Measurements from ENCODE around the gene KAT2B.

Gene KAT2B

DNA sequence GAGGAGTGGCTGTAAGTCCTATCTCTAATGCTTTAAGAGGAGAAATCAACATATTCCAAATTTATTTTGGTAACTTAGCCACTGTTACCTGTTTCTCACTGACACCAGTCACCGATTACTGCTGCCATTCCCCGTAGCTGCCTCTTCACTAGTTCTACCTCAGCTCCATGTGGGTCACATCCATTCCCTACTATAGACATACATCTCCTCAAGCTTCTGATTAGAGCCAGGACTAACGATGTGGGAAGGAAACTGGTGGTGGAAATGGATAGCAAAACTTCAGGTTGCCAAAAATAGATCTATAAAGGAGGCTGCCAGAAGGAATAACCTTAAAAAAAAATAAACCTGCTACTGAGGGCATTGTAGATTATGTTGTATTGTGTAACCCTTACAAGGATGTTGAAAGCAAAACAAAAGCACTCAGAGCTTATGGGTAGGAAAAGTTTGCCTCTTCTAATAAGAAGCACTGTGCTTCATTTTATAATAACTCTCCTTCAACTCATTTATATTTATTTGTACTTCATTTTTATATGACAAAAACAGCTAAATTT is 56.0 kb downstream of the KAT2B start:
- no CpG with 5 or more reads among the region's 3 CpGs for WGBS (ENCODE audit: extremely low coverage, insufficient coverage, low lambda C conversion rate)
- no peak overlapping the region for H2BK15ac ChIP-seq (replicated peaks; ENCODE audit: low read depth)

DNA sequence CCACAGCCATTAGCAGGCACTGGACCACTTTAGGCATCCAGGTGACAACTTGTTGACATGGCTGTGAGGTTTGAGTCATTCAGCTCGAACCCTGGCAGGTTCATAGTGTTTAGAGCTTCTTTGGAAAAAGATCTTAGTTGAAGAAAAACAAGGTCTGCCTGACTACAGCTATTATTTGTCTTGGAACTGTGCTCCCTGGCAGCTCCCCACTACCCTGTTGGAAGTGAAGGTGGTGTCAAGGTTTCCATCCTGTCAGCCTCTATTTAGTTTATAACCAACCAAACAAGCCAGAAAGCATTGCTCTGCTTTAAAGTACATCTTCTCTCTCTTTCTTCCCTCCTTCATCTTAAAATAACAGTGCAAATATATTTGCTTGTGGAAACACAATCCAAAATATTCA is 56.8 kb downstream of the KAT2B start:
- WGBS (ENCODE audit: extremely low coverage, insufficient coverage, low lambda C conversion rate) = no CpG with 5 or more reads among the region's 1 CpG

More for the DNA sequence above, 56.0 kb downstream of the KAT2B start:
- no peak overlapping the region for H3K4me2 ChIP-seq (ENCODE audit: low read length)
- no peak overlapping the region for H3K56ac ChIP-seq (ENCODE audit: low read length)
- H2BK5ac ChIP-seq (ENCODE audit: low read length) = no peak overlapping the region
- H3K4me1 ChIP-seq (ENCODE audit: control insufficient read depth, low read depth, low read length) = no peaks in the 10 kb centered on the region
- H3K18ac ChIP-seq (ENCODE audit: low read length) = no peak overlapping the region
- no peak for DNase-seq
- no peaks in the 10 kb centered on the region for H3K36me3 ChIP-seq (ENCODE audit: control insufficient read depth, insufficient read depth, low read length)
- no peak overlapping the region for H2AK5ac ChIP-seq (ENCODE audit: low read length)
- no peak overlapping the region for H3K23ac ChIP-seq (ENCODE audit: low read length)
- H3K27me3 ChIP-seq (ENCODE audit: insufficient read depth, low read length, poor library complexity) = no peaks in the 10 kb centered on the region
- H3K27ac ChIP-seq (ENCODE audit: low read depth, low read length) = no peak overlapping the region
- H3K4ac ChIP-seq (ENCODE audit: low read depth, low read length) = no peak overlapping the region
- no peak overlapping the region for H3K4me3 ChIP-seq (ENCODE audit: low read length)
- H4K8ac ChIP-seq (ENCODE audit: low read depth, low read length) = no peak overlapping the region
- H2BK120ac ChIP-seq (ENCODE audit: low read depth, low read length) = no peak overlapping the region
- H3K9ac ChIP-seq (ENCODE audit: low read length) = no peak overlapping the region
- H3K79me1 ChIP-seq (ENCODE audit: low read length) = no peaks in the 10 kb centered on the region
- no peak overlapping the region for H4K5ac ChIP-seq (ENCODE audit: low read length)
- no peaks in the 10 kb centered on the region for H3K79me2 ChIP-seq (ENCODE audit: control insufficient read depth, insufficient read depth, low read length)

DNA sequence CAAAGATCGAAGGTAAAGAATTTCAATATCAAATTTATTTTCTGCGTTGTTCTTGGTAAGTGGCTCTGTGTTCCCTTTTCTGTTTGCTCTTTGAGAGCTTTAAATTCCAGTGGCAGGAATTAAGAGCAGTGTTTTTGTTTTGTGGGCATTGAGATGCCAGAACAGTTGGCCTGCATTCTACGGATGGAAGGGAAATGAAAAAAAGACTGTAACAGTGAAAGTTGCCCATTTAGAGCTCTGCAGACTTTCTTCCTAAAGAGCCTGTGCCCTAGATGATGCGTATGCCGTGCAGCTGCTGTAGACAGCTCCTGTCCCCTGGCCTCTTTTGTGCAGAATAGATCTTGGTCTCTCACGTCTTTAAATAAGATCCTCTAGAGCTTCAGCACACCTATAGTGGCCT is 58.8 kb downstream of the KAT2B start:
- Histone ChIP-seq H3K27ac (ENCODE audit: low read depth, low read length) (no peak overlapping the region), H4K8ac (ENCODE audit: low read depth, low read length) (no peak overlapping the region), H2BK120ac (ENCODE audit: low read depth, low read length) (no peak overlapping the region), H2AK5ac (ENCODE audit: low read length) (no peak overlapping the region), H3K4me1 (ENCODE audit: control insufficient read depth, low read depth, low read length) (no peaks in the 10 kb centered on the region), H4K5ac (ENCODE audit: low read length) (no peak overlapping the region), H2BK15ac (replicated peaks; ENCODE audit: low read depth) (no peak overlapping the region), H3K4me3 (ENCODE audit: low read length) (no peak overlapping the region), H3K23ac (ENCODE audit: low read length) (no peak overlapping the region), H3K4me2 (ENCODE audit: low read length) (no peak overlapping the region), H3K79me2 (ENCODE audit: control insufficient read depth, insufficient read depth, low read length) (no peaks in the 10 kb centered on the region), H3K27me3 (ENCODE audit: insufficient read depth, low read length, poor library complexity) (no peaks in the 10 kb centered on the region), H3K36me3 (ENCODE audit: control insufficient read depth, insufficient read depth, low read length) (no peaks in the 10 kb centered on the region), H3K9ac (ENCODE audit: low read length) (no peak overlapping the region), H3K56ac (ENCODE audit: low read length) (no peak overlapping the region), H3K79me1 (ENCODE audit: low read length) (no peaks in the 10 kb centered on the region), H3K18ac (ENCODE audit: low read length) (no peak overlapping the region), H2BK5ac (ENCODE audit: low read length) (no peak overlapping the region), H3K4ac (ENCODE audit: low read depth, low read length) (no peak overlapping the region)
- WGBS (ENCODE audit: extremely low coverage, insufficient coverage, low lambda C conversion rate) = no CpG with 5 or more reads among the region's 6 CpGs
- no peak for DNase-seq

More for the DNA sequence above, 56.8 kb downstream of the KAT2B start:
- Histone ChIP-seq H2BK120ac (ENCODE audit: low read depth, low read length) (no peak overlapping the region), H3K4ac (ENCODE audit: low read depth, low read length) (no peak overlapping the region), H4K8ac (ENCODE audit: low read depth, low read length) (no peak overlapping the region), H3K79me2 (ENCODE audit: control insufficient read depth, insufficient read depth, low read length) (no peaks in the 10 kb centered on the region), H3K4me1 (ENCODE audit: control insufficient read depth, low read depth, low read length) (no peaks in the 10 kb centered on the region), H2BK15ac (replicated peaks; ENCODE audit: low read depth) (no peak overlapping the region), H3K18ac (ENCODE audit: low read length) (no peak overlapping the region), H3K27me3 (ENCODE audit: insufficient read depth, low read length, poor library complexity) (no peaks in the 10 kb centered on the region), H3K79me1 (ENCODE audit: low read length) (no peaks in the 10 kb centered on the region), H3K27ac (ENCODE audit: low read depth, low read length) (no peak overlapping the region), H3K56ac (ENCODE audit: low read length) (no peak overlapping the region), H2BK5ac (ENCODE audit: low read length) (no peak overlapping the region), H4K5ac (ENCODE audit: low read length) (no peak overlapping the region), H3K9ac (ENCODE audit: low read length) (no peak overlapping the region), H2AK5ac (ENCODE audit: low read length) (no peak overlapping the region), H3K4me3 (ENCODE audit: low read length) (no peak overlapping the region), H3K4me2 (ENCODE audit: low read length) (no peak overlapping the region), H3K23ac (ENCODE audit: low read length) (no peak overlapping the region), H3K36me3 (ENCODE audit: control insufficient read depth, insufficient read depth, low read length) (no peaks in the 10 kb centered on the region)
- DNase-seq = no peak

DNA sequence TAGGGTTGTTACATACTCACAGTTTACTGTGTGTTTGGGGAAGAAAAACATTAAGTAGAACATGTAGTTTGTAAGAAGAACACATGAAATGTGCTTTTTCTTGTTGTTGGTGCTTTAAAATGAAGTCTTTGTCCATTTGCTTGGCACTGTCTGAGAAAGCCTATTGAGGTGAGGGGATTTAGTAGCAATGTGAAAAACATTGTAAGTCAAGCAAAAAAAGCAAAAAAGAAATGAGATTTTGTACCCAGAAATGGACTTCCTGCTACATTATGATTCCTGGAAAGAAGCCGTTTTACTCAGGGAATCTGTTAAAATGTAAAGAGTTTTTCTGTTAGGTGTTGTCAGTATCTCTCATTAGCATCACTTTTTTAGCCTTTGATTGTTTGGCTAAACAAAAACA is 59.9 kb downstream of the KAT2B start:
- H3K27me3 ChIP-seq (ENCODE audit: insufficient read depth, low read length, poor library complexity) = no peaks in the 10 kb centered on the region
- H4K8ac ChIP-seq (ENCODE audit: low read depth, low read length) = no peak overlapping the region
- H3K4me2 ChIP-seq (ENCODE audit: low read length) = no peak overlapping the region
- no peaks in the 10 kb centered on the region for H3K4me1 ChIP-seq (ENCODE audit: control insufficient read depth, low read depth, low read length)
- no peak overlapping the region for H2BK120ac ChIP-seq (ENCODE audit: low read depth, low read length)
- no peak overlapping the region for H2AK5ac ChIP-seq (ENCODE audit: low read length)
- no peaks in the 10 kb centered on the region for H3K79me1 ChIP-seq (ENCODE audit: low read length)
- no peak overlapping the region for H3K23ac ChIP-seq (ENCODE audit: low read length)
- H3K36me3 ChIP-seq (ENCODE audit: control insufficient read depth, insufficient read depth, low read length) = no peaks in the 10 kb centered on the region
- H3K79me2 ChIP-seq (ENCODE audit: control insufficient read depth, insufficient read depth, low read length) = no peaks in the 10 kb centered on the region
- no CpG with 5 or more reads among the region's 1 CpG for WGBS (ENCODE audit: extremely low coverage, insufficient coverage, low lambda C conversion rate)
- H2BK15ac ChIP-seq (replicated peaks; ENCODE audit: low read depth) = no peak overlapping the region
- H3K4me3 ChIP-seq (ENCODE audit: low read length) = no peak overlapping the region
- no peak overlapping the region for H3K56ac ChIP-seq (ENCODE audit: low read length)
- no peak overlapping the region for H2BK5ac ChIP-seq (ENCODE audit: low read length)
- no peak for DNase-seq
- no peak overlapping the region for H3K18ac ChIP-seq (ENCODE audit: low read length)
- H3K27ac ChIP-seq (ENCODE audit: low read depth, low read length) = no peak overlapping the region
- H3K4ac ChIP-seq (ENCODE audit: low read depth, low read length) = no peak overlapping the region
- no peak overlapping the region for H4K5ac ChIP-seq (ENCODE audit: low read length)
- no peak overlapping the region for H3K9ac ChIP-seq (ENCODE audit: low read length)

DNA sequence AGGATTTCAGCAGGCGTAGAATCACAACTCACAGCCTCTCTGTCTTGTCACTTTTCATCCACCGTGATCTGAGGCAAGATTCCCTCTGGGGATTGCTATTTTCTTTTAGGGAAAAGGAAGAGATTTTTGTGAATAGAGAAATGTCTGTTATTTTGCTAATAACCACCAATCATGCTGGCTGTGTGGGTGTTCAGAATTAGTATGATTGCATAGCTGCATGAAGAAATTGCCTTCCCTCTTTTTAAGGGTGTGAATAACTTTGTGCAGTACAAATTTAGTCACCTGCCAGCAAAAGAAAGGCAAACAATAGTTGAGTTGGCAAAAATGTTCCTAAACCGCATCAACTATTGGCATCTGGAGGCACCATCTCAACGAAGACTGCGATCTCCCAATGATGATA is 60.8 kb downstream of the KAT2B start:
- Histone ChIP-seq H3K79me1 (ENCODE audit: low read length) (no peaks in the 10 kb centered on the region), H3K56ac (ENCODE audit: low read length) (no peak overlapping the region), H2BK15ac (replicated peaks; ENCODE audit: low read depth) (no peak overlapping the region), H3K36me3 (ENCODE audit: control insufficient read depth, insufficient read depth, low read length) (no peaks in the 10 kb centered on the region), H3K79me2 (ENCODE audit: control insufficient read depth, insufficient read depth, low read length) (no peaks in the 10 kb centered on the region), H3K23ac (ENCODE audit: low read length) (no peak overlapping the region), H3K27ac (ENCODE audit: low read depth, low read length) (no peak overlapping the region), H3K4ac (ENCODE audit: low read depth, low read length) (no peak overlapping the region), H2AK5ac (ENCODE audit: low read length) (no peak overlapping the region), H2BK120ac (ENCODE audit: low read depth, low read length) (no peak overlapping the region), H3K9ac (ENCODE audit: low read length) (no peak overlapping the region), H3K4me2 (ENCODE audit: low read length) (no peak overlapping the region), H3K18ac (ENCODE audit: low read length) (no peak overlapping the region), H4K8ac (ENCODE audit: low read depth, low read length) (no peak overlapping the region), H3K4me1 (ENCODE audit: control insufficient read depth, low read depth, low read length) (no peaks in the 10 kb centered on the region), H4K5ac (ENCODE audit: low read length) (no peak overlapping the region), H3K27me3 (ENCODE audit: insufficient read depth, low read length, poor library complexity) (no peaks in the 10 kb centered on the region), H2BK5ac (ENCODE audit: low read length) (no peak overlapping the region), H3K4me3 (ENCODE audit: low read length) (no peak overlapping the region)
- DNase-seq = no peak
- WGBS (ENCODE audit: extremely low coverage, insufficient coverage, low lambda C conversion rate) = no CpG with 5 or more reads among the region's 5 CpGs

DNA sequence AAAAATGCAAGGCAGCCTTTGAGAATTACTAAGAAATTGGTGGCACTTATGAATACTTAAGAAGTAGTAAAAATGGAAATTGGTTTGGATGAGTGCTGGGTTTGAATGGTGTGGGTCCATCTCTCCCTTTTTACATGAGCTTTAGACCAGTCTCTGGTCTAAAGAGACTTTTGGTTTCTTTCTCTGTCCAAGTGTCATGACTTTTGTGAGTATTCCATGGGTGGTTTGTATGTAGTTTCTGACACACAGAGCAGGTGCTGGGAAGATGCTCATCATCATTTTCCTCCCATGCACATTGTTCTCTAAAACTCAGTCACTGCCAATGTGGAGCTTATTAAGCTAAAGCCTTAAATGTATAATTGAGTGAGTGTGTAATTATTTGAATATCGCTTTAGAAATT is 63.5 kb downstream of the KAT2B start:
- Histone ChIP-seq H3K27ac (ENCODE audit: low read depth, low read length) (no peak overlapping the region), H3K23ac (ENCODE audit: low read length) (no peak overlapping the region), H2BK15ac (replicated peaks; ENCODE audit: low read depth) (no peak overlapping the region), H3K27me3 (ENCODE audit: insufficient read depth, low read length, poor library complexity) (no peaks in the 10 kb centered on the region), H2BK120ac (ENCODE audit: low read depth, low read length) (no peak overlapping the region), H3K36me3 (ENCODE audit: control insufficient read depth, insufficient read depth, low read length) (no peaks in the 10 kb centered on the region), H3K56ac (ENCODE audit: low read length) (no peak overlapping the region), H2BK5ac (ENCODE audit: low read length) (no peak overlapping the region), H4K8ac (ENCODE audit: low read depth, low read length) (no peak overlapping the region), H2AK5ac (ENCODE audit: low read length) (no peak overlapping the region), H3K79me2 (ENCODE audit: control insufficient read depth, insufficient read depth, low read length) (no peaks in the 10 kb centered on the region), H3K4me1 (ENCODE audit: control insufficient read depth, low read depth, low read length) (no peaks in the 10 kb centered on the region), H3K4me3 (ENCODE audit: low read length) (no peak overlapping the region), H3K4me2 (ENCODE audit: low read length) (no peak overlapping the region), H3K9ac (ENCODE audit: low read length) (no peak overlapping the region), H3K4ac (ENCODE audit: low read depth, low read length) (no peak overlapping the region), H4K5ac (ENCODE audit: low read length) (no peak overlapping the region), H3K18ac (ENCODE audit: low read length) (no peak overlapping the region), H3K79me1 (ENCODE audit: low read length) (no peaks in the 10 kb centered on the region)
- no CpG with 5 or more reads among the region's 1 CpG for WGBS (ENCODE audit: extremely low coverage, insufficient coverage, low lambda C conversion rate)
- DNase-seq = no peak
